K562 (cell line): ENCODE measurements around the gene BCL2L12. TPM values are rescaled to one million over a fixed set of nuclear protein-coding genes. Genes with fewer than 3 reads are reported as not detected.

Experiments used
- CEBPB ChIP-seq: fragments of 450-650 bp; IDR thresholded peaks from 2 replicates; pipeline ENCODE4 v1.6.1; 2016; ENCODE audit warnings: missing genetic modification characterization, missing compliant biosample characterization
- ELK1 ChIP-seq: sonication (generic); formaldehyde crosslinking; IDR thresholded peaks from 2 replicates; pipeline ENCODE4 v1.8.1; 2022; ENCODE audit warnings: missing genetic modification reagents
- GABPB1 ChIP-seq: sonication (generic); formaldehyde crosslinking; IDR thresholded peaks from 2 replicates; pipeline ENCODE4 v1.8.0; 2022; ENCODE audit warnings: mild to moderate bottlenecking, missing genetic modification reagents
- HNRNPK ChIP-seq: fragments of 200-400 bp; formaldehyde crosslinking; IDR thresholded peaks from one replicate; pipeline ENCODE4 v1.6.1; 2018; ENCODE audit warnings: mild to moderate bottlenecking, low read depth, low read length; ENCODE audit not compliant: poor library complexity, severe bottlenecking
- IRF2 ChIP-seq: sonication (generic); formaldehyde crosslinking; IDR thresholded peaks from 2 replicates; pipeline ENCODE4 v1.8.1; 2022; ENCODE audit warnings: mild to moderate bottlenecking, missing genetic modification reagents
- KLF13 ChIP-seq: fragments of 450-650 bp; IDR thresholded peaks from 2 replicates; pipeline ENCODE4 v1.6.1; 2016; ENCODE audit warnings: missing genetic modification characterization, low read depth, mild to moderate bottlenecking, missing compliant biosample characterization, moderate library complexity, borderline replicate concordance
- RAD51 ChIP-seq: fragments of 450-650 bp; IDR thresholded peaks from 2 replicates; pipeline ENCODE4 v1.7.1; 2016; ENCODE audit warnings: low read depth, mild to moderate bottlenecking, borderline replicate concordance
- REST ChIP-seq, 2 experiments: fragments of 450-650 bp; formaldehyde crosslinking in 1 of 2; IDR thresholded peaks; 2 replicates each; pipeline versions ENCODE4 v1.4.0 to v1.6.1; 2014 to 2020; ENCODE audit warnings: mild to moderate bottlenecking in 2 of 2, borderline replicate concordance in 1 of 2, low read depth in 1 of 2
- SIX5 ChIP-seq, 2 experiments: IDR thresholded peaks; 2 replicates each; pipeline ENCODE4 v1.6.1; 2011; ENCODE audit warnings: low read length in 2 of 2, borderline replicate concordance in 1 of 2, low read depth in 1 of 2, mild to moderate bottlenecking in 1 of 2, moderate library complexity in 1 of 2; ENCODE audit not compliant: insufficient read depth in 1 of 2
- SRF ChIP-seq, 2 experiments: fragments of 250-450, 450-650 bp in 1 of 2; sonication (Bioruptor Pico) in 1 of 2; sonication (generic) in 1 of 2; formaldehyde crosslinking; IDR thresholded peaks; 2 replicates each; pipeline versions ENCODE4 v1.5.0 to v1.5.1; 2020 to 2022; ENCODE audit warnings: mild to moderate bottlenecking in 1 of 2, missing genetic modification reagents in 1 of 2
- STAT5A ChIP-seq: IDR thresholded peaks from 2 replicates; pipeline ENCODE4 v1.6.1; 2012; ENCODE audit warnings: low read length, inconsistent platforms, borderline replicate concordance
- ZNF274 ChIP-seq: IDR thresholded peaks from 2 replicates; pipeline ENCODE4 v1.6.1; 2011; ENCODE audit warnings: low read depth, mild to moderate bottlenecking, low read length, moderate library complexity, borderline replicate concordance
- ZNF347 ChIP-seq: fragments of 450-650 bp; formaldehyde crosslinking; IDR thresholded peaks from 2 replicates; pipeline ENCODE4 v1.4.0; 2020; ENCODE audit warnings: low read depth, mild to moderate bottlenecking, moderate library complexity
- ZNF830 ChIP-seq: fragments of 250-450 bp; sonication (Bioruptor Pico); IDR thresholded peaks from 2 replicates; pipeline ENCODE4 v1.5.0; 2021; ENCODE audit warnings: mild to moderate bottlenecking
- polyA plus RNA-seq, 8 experiments: library from polyadenylated mRNA; depleted of rRNA in 4 of 8; stranded (reverse) in 5 of 8; unstranded in 3 of 8; fragments of >200 nt; fragmentation: Nextera tagmentation in 2 of 8; fragmentation: Illumina TruSeq in 1 of 8; extraction: Ambion mirVana in 2 of 8; extraction: Trizol in 1 of 8; gene quantifications; 2 replicates each; pipeline versions ENCODE4 v1.2.1 to v1.2.3, GENCODE V29; 2011 to 2014; ENCODE audit warnings: inconsistent platforms in 1 of 8, missing spikeins in 1 of 8
- total RNA-seq, 7 experiments: library from RNA; depleted of rRNA in 6 of 7; stranded (reverse); fragments of >200 nt in 6 of 7; fragmentation: Illumina TruSeq in 2 of 7; extraction: Trizol in 2 of 7; gene quantifications; 2 replicates each; pipeline versions ENCODE4 v1.2.1 to v1.2.3, GENCODE V29; 2011 to 2021; ENCODE audit warnings: low replicate concordance in 1 of 7

Gene BCL2L12
- total and polyA plus RNA-seq, 9 of the 15 experiments (the other 6 are each of a cell fraction or from before 2014, with no cell fraction given): 7.4 to 263 (median 81.2) TPM

GRCh38 chr19:49641688-49642491 is 23.8 kb upstream of the BCL2L12 start, which contains the start of gene SCAF1 (continued):
- no peak for TF ChIP-seq REST (IDR thresholded peaks at IDR 0.05; ENCODE audit: borderline replicate concordance)
- TF ChIP-seq REST (CRISPR knock-in tag; IDR thresholded peaks at IDR 0.05; ENCODE audit: low read depth): no peak
- TF ChIP-seq ZNF347 (CRISPR knock-in tag): no peak
- TF ChIP-seq ELK1 (CRISPR knock-in tag): no peak
- TF ChIP-seq HNRNPK: no peak
- TF ChIP-seq ZNF274: no peak
- peak; percentile 92 for TF ChIP-seq KLF13 (tag)
- TF ChIP-seq CEBPB (tag): peak; percentile 77
- TF ChIP-seq GABPB1 (CRISPR knock-in tag): peak; percentile 95
- TF ChIP-seq RAD51: no peak
- peak; percentile 94 to 97 for TF ChIP-seq SIX5 (IDR thresholded peaks at IDR 0.05; ENCODE audit: borderline replicate concordance in 1 of 2, insufficient read depth in 1 of 2, low read depth in 1 of 2, low read length in 2 of 2)
- no peak for TF ChIP-seq ZNF830 (CRISPR knock-in tag)
- peak in 1 of 2 experiments; percentile 56; a peak in 2 of 4 replicates for TF ChIP-seq SRF (CRISPR knock-in tag; IDR thresholded peaks at IDR 0.05)
- TF ChIP-seq IRF2 (CRISPR knock-in tag): no peak
- TF ChIP-seq STAT5A: peak; percentile 4; the same call in 1 of the 2 replicates
